MCF 10A (cell line): Measurements from ENCODE around the gene NAB1. TPM values are rescaled to one million over a fixed set of nuclear protein-coding genes. Genes with fewer than 3 reads are reported as not detected.

Experiments used
- BruUV-seq: library from RNA; stranded (reverse); fragments of 400-500 nt; replicated peaks from 2 replicates; lab custom pipeline; 2021; lab: Mats Ljungman, UMichigan
- CTCF ChIA-PET: fragments of 300-600 bp; sonication (Branson Sonifier 250); formaldehyde crosslinking; extraction: SDS; loops from one replicate; lab custom pipeline; 2021; ENCODE audit warnings: antibody characterized with exemption, inconsistent platforms; lab: Yijun Ruan, JAX
- POLR2A ChIA-PET: fragments of 300-600, 350-650 bp; sonication (Branson Sonifier 250); formaldehyde crosslinking; extraction: SDS; loops from one replicate; lab custom pipeline; 2020; ENCODE audit warnings: antibody characterized with exemption, inconsistent platforms; lab: Yijun Ruan, JAX
- DNase-seq: peaks from one replicate; pipeline ENCODE4 v3.0.0-alpha.2; 2018; ENCODE audit not compliant: unreplicated experiment
- H3K27ac Mint-ChIP-seq: one replicate; pipeline ENCODE4 v1.8.0; 2022; ENCODE audit warnings: mild to moderate bottlenecking, low read depth, mixed read lengths; ENCODE audit not compliant: unreplicated experiment
- H3K27me3 Mint-ChIP-seq: one replicate; pipeline ENCODE4 v1.8.0; 2022; ENCODE audit warnings: mixed read lengths; ENCODE audit not compliant: insufficient read depth, unreplicated experiment
- H3K36me3 Mint-ChIP-seq: one replicate; pipeline ENCODE4 v1.8.0; 2022; ENCODE audit warnings: mild to moderate bottlenecking, moderate library complexity, mixed read lengths; ENCODE audit not compliant: insufficient read depth, unreplicated experiment
- H3K4me1 Mint-ChIP-seq: one replicate; pipeline ENCODE4 v1.8.0; 2022; ENCODE audit warnings: mixed read lengths; ENCODE audit not compliant: insufficient read depth, unreplicated experiment
- H3K4me3 Mint-ChIP-seq: one replicate; pipeline ENCODE4 v1.8.0; 2022; ENCODE audit warnings: mild to moderate bottlenecking, moderate library complexity, mixed read lengths; ENCODE audit not compliant: unreplicated experiment
- H3K9me3 Mint-ChIP-seq: one replicate; pipeline ENCODE4 v1.8.0; 2022; ENCODE audit warnings: mixed read lengths; ENCODE audit not compliant: unreplicated experiment
- intact Hi-C: fragments of 100-400 bp; cut with micrococcal nuclease; formaldehyde crosslinking; loops from 2 replicates; pipeline ENCODE4 v1.14.1; 2022
- total RNA-seq: library from RNA; stranded (reverse); gene quantifications from 2 replicates; pipeline ENCODE4 v1.2.3, GENCODE V29; 2022
- TF ChIP-seq, protein P1 (sequence below): fragments of 200-600 bp; IDR thresholded peaks from one replicate; pipeline ENCODE4 v1.8.0; 2022; ENCODE audit warnings: antibody characterized with exemption, mild to moderate bottlenecking; ENCODE audit not compliant: unreplicated experiment

The NAB1 gene
- total RNA-seq, 1 experiment from 2014 or later, result 48.5 TPM

DNA sequence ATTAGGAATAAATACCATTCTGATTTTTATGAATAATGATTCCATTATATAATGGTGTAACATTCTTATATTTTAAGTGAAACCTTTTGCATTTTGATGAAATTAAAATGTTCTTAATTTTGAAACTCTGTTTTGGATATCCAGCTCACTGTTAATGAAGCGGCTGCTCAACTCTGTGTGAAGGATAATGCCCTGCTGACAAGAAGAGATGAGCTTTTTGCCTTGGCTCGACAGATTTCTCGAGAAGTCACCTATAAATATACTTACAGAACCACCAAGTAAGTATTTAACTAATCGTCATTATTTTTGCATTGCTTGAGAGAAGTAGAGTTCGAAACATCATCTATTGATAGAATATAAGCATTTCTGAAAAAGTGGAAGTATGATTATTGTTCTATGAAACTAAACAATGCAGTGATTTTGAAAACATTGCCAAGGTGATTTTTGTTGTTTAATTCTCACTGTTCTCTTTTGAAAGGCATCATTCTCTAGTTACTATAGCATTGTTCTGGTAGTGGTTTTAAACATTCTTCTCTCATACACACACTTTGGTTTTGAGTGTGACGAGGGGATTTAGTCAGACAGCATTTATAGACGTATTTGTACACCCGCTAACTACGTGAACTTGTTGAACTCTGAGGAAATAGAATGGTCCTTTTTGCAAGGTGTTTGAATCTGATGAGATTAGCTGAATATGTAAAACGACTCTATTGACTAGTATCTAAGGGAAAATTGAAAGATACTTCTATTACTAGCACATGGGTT, 21.5 kb downstream of the NAB1 start:
- BruUV-seq, result no TSS peak
- TF ChIP-seq, protein P1, sequence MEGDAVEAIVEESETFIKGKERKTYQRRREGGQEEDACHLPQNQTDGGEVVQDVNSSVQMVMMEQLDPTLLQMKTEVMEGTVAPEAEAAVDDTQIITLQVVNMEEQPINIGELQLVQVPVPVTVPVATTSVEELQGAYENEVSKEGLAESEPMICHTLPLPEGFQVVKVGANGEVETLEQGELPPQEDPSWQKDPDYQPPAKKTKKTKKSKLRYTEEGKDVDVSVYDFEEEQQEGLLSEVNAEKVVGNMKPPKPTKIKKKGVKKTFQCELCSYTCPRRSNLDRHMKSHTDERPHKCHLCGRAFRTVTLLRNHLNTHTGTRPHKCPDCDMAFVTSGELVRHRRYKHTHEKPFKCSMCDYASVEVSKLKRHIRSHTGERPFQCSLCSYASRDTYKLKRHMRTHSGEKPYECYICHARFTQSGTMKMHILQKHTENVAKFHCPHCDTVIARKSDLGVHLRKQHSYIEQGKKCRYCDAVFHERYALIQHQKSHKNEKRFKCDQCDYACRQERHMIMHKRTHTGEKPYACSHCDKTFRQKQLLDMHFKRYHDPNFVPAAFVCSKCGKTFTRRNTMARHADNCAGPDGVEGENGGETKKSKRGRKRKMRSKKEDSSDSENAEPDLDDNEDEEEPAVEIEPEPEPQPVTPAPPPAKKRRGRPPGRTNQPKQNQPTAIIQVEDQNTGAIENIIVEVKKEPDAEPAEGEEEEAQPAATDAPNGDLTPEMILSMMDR, result no peak
- no peaks in the 10 kb centered on the region for H3K9me3 Mint-ChIP-seq

DNA sequence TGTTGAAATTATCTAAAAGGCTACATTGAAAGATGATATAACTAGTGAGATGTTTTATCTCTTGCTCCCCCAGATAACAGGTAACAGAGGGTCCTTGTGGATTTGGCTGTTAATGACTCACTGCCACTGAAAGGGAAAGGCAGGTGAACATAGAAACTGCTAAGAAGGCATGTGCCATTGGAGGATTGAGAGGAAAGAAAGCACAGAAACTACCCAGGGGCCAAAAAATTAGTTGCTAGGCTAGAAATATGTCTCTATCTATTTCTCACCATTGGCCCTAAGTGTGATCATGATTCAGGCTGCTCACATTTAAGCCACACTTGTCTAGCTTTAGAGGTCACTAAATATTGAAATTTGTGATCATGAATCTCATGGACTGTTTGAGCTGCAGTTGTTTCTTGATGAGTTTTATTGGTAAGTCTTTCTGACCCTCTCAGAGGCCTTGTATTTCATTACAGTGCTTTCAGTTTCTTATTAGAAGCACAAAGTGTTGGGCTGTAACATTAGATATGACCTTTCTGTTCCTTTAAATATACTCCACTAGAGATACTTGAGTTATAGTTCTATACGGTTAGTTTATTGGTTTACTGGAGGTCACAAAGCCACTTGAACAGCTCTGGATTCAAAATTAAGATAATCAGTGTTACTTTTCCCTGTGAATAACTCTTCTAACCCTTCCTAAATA, 26.2 kb downstream of the NAB1 start:
- Mint-ChIP-seq H3K4me1 (peaks cover 6% of the 10 kb centered on the region), H3K27ac (no peak overlapping the region), H3K36me3 (peaks cover 82% of the 10 kb centered on the region), H3K27me3 (no peaks in the 10 kb centered on the region), H3K4me3 (no peak overlapping the region), H3K9me3 (no peaks in the 10 kb centered on the region)
- TF ChIP-seq, protein P1, result no peak
- no TSS peak for BruUV-seq
- ChIA-PET POLR2A (interaction anchor here (0.7 to 0.9 kb wide), 2 partner anchors 11 to 18 kb away, joined by 3 read pairs; no protein-coding TSS in a partner anchor), CTCF (interaction anchor here (0.7 kb wide), 1 partner anchor 8 kb away, joined by 3 read pairs; no protein-coding TSS in a partner anchor)
- intact Hi-C loops, result no loop called here
- no peak for DNase-seq

More for the DNA sequence above, 21.5 kb downstream of the NAB1 start:
- Mint-ChIP-seq H3K4me3 (no peak overlapping the region), H3K27ac (no peak overlapping the region), H3K27me3 (no peaks in the 10 kb centered on the region), H3K36me3 (peaks cover 67% of the 10 kb centered on the region), H3K4me1 (peaks cover 16% of the 10 kb centered on the region)
- CTCF ChIA-PET, result interaction anchor here (0.7 kb wide), 1 partner anchor 590 kb away, joined by 3 read pairs; no protein-coding TSS in a partner anchor
- POLR2A ChIA-PET, result interaction anchor here (0.7 to 1.0 kb wide), 4 partner anchors 20 to 92 kb away, joined by 3 to 5 read pairs (median 3); no protein-coding TSS in a partner anchor
- intact Hi-C loops, result no loop called here
- no peak for DNase-seq

DNA sequence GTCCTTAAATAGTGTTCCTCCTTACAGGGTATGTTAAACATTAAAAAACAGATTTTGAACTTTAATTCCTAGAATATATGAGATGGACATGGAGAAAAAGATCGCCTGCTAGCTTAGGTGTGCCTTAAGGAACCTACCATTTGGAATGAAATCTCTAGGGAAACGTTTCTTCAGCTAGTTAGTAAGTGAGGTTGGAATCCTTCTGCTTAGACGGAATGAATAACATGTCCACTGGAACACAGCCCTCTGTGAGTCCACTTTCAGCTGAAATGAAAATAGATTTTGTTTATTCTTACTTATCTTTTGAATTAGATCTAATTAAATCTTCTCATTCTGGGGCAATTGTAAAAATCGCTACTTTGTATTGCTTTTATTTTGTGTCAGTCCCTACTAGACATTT, 28.4 kb downstream of the NAB1 start:
- H3K27ac Mint-ChIP-seq, result no peak overlapping the region
- peaks cover 16% of the 10 kb centered on the region for H3K4me1 Mint-ChIP-seq
- no TSS peak for BruUV-seq
- no peaks in the 10 kb centered on the region for H3K9me3 Mint-ChIP-seq
- intact Hi-C loops, result no loop called here
- ChIA-PET POLR2A (interaction anchor here (0.6 to 1.5 kb wide), 2 partner anchors 9 to 71 kb away, joined by 3 to 4 read pairs; no protein-coding TSS in a partner anchor), CTCF (interaction anchor here (0.6 to 1.7 kb wide), 2 partner anchors 10 to 280 kb away, joined by 3 to 5 read pairs; no protein-coding TSS in a partner anchor)
- no peak for DNase-seq
- H3K27me3 Mint-ChIP-seq, result no peaks in the 10 kb centered on the region
- no peak overlapping the region for H3K4me3 Mint-ChIP-seq
- TF ChIP-seq, protein P1, result no peak
- H3K36me3 Mint-ChIP-seq, result peaks cover 62% of the 10 kb centered on the region
